ENCODE results near the gene HILPDA. TPM values are rescaled to one million over a fixed set of nuclear protein-coding genes. Genes with fewer than 3 reads are reported as not detected.

HILPDA gene, protein sequence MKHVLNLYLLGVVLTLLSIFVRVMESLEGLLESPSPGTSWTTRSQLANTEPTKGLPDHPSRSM
- 6.8 and 10.7 TPM in 2 replicates for total RNA-seq

DNA sequence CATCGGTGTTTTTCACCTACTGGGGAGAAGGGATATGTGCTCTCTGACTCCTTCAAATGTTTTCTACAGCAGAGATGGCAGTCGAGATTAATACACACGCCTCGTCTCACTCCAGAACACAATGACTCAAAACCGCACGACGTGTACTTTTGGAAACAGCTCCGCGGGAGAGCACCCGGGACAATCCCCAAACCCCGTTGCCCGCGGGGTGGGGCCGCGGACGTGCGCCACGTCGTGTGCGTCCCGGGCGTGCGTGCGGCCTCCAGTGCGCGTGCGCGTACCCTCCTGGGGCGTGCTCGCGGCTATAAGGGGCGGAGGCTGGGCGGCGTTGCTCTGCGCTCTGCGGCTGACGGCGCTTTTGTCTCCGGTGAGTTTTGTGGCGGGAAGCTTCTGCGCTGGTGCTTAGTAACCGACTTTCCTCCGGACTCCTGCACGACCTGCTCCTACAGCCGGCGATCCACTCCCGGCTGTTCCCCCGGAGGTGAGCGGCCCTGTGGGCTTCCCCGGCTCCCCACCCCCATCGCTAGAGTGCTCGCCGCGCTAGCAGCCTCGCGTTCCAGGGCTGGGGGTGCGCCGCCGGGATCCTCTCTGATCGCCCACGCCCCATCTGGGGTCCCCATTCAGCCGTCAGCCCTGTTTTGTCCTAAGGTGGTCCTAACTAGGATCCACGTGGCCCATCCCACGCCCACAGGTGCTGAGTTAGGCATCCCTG is at the start of gene HILPDA:
HILPDA (plus strand) TSS at position 336 of the 712 bp plus-strand sequence. CDS start 1,391 bp downstream, outside the sequence.

DNA sequence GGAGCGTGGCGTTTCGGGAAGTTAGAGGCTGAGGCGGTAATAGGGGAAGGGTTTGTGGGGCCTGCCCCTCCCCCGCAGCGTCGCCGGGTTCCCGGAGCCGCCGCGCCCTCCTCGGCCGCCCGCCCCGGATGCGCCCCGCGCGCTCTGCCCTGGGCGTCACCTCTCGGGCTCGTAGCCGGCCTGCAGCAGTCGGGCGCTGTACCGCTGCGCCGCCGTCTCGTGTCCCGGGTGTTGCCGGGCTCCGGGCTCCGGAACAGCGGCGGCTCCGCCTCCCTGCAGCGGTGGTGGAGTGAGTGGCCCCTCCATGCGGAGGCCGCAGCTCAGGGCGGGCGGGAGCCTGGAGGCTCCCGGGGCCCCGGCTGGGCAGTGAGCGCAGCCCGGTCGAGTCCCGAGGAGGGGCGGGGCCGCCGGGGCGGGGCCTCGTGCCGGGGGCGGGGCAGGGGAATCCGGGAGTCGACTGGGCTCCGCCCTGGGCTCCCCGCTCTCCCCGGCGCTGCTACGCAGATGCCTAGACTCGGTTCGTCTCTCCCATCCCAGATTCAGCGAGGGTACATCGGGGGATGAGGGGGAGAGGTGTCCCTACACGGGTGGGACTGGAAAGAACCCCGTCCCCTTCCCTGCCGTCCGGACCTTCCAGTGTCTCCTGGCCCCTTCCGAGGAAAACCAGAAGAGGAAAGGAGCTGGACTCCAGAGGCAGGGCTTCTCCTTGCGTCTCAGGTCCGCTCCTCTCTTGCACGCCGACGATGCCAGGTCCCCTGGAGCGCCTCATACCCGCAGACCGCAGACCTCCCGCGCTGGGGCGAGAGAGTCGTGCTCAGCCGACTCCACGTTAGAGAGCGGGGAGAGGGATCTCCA is 45.9 kb upstream of the HILPDA start, which contains the start of gene IMPDH1:
IMPDH1 (minus strand) TSS at position 387 of the 855 bp plus-strand sequence; CDS start at position 306, 81 bp downstream.

DNA sequence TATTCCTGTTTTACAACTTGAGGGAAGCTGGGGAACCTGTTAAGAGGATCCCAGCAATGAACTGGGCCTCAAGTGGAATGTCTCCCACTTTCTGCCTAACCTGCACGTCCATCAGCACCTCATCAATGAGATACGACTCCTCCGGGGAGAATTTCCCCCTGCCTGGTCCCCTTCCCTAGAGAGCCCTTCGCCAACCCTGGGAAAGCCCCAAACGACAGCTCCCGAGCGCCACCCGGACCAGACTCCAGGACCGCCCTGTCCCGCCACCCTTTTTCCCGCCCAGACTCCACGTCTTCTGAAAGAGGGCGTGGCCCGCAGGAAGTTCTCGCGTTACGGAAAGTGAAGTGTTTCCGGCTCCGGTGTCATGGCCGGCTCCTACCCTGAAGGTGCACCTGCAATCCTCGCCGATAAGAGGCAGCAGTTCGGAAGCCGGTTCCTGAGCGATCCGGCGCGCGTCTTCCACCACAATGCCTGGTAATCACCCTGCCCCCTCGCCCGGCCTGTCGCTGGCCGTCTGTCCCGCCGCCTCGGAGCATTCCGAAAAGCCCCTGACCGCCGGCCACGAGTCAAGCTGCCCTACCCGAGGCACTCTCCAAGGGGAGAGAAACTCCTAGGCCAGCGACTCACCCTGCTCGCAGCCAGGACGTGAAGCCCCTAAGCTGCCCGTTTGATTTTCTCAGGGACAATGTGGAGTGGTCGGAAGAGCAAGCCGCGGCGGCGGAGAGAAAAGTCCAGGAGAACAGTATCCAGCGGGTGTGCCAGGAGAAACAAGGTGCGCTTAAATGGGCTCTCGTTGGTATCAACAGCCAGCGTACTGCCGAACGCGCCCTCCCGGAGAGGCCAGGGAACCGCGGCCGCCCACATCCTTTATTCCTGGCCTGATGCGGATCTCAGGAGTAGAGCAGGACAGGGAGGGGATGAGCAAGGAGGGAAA is 21.0 kb downstream of the HILPDA start, which contains the start of gene METTL2B:
METTL2B (plus strand) TSS at position 347 of the 934 bp plus-strand sequence; CDS start at position 365, 18 bp downstream.

Other genes with a start within 250 kb of the HILPDA start
- gene LEP, start 214.6 kb upstream of the HILPDA start, total RNA-seq: not detected in 2 replicates
- gene RBM28, start 112.0 kb upstream of the HILPDA start, total RNA-seq: 7.9 and 27.9 TPM in 2 replicates
- not detected in 2 replicates for gene PRRT4, start 94.2 kb upstream of the HILPDA start, total RNA-seq
- 51.5 and 86.4 TPM in 2 replicates for gene IMPDH1, start 45.9 kb upstream of the HILPDA start, total RNA-seq
- gene METTL2B, start 20.9 kb downstream of the HILPDA start, total RNA-seq: 19.8 and 33.4 TPM in 2 replicates
- gene GARIN1A, start 216.4 kb downstream of the HILPDA start, total RNA-seq: 0.16 and 0.25 TPM in 2 replicates

Data from bladder microvascular endothelial cell (primary cell).